ENCODE measurements around the gene OR56A3. TPM values are rescaled to one million over a fixed set of nuclear protein-coding genes. Genes with fewer than 3 reads are reported as not detected.

Gene OR56A3
- total and polyA plus RNA-seq, 2 experiments from 2014 or later, result not detected

GRCh38 chr11:5922749-5923426, 19.2 kb upstream of the OR56A3 start:
- H3K4me1 Mint-ChIP-seq, result no peaks in the 10 kb centered on the region
- H3K27me3 ChIP-seq (ENCODE audit: insufficient read depth), result no peaks in the 10 kb centered on the region
- peaks cover 27% of the 10 kb centered on the region for H3K9me3 Mint-ChIP-seq
- no peaks in the 10 kb centered on the region for H3K27me3 Mint-ChIP-seq (ENCODE audit: insufficient read depth, low read depth, poor library complexity)
- no peak overlapping the region for H3K4me2 ChIP-seq
- H3K27ac ChIP-seq (ENCODE audit: low read depth), result no peak overlapping the region
- no peaks in the 10 kb centered on the region; the same call in 1 of the 2 replicates for H3K9me2 ChIP-seq (ENCODE audit: insufficient read depth)
- ATAC-seq (no peak), DNase-seq (ENCODE audit: low spot score) (no peak)
- H3K4me3 ChIP-seq, result no peak overlapping the region
- no peak overlapping the region for H2AFZ ChIP-seq
- TF ChIP-seq POLR2AphosphoS5 (IDR thresholded peaks at IDR 0.05; ENCODE audit: low read depth) (no peak), JUNB (IDR thresholded peaks at IDR 0.05; ENCODE audit: unreplicated experiment) (no peak), CREB1 (CRISPR knock-in tag; IDR thresholded peaks at IDR 0.05; ENCODE audit: low read depth) (no peak), ZNF114 (CRISPR knock-in tag; IDR thresholded peaks at IDR 0.05) (no peak), CTCF (conservative IDR thresholded peaks at IDR 0.05; ENCODE audit: low read depth in 2 of 2) (no peak), ETS1 (IDR thresholded peaks at IDR 0.05) (no peak), EZH2 (IDR thresholded peaks at IDR 0.05; ENCODE audit: low read depth, unreplicated experiment) (no peak)
- TF ChIP-seq, protein P1, sequence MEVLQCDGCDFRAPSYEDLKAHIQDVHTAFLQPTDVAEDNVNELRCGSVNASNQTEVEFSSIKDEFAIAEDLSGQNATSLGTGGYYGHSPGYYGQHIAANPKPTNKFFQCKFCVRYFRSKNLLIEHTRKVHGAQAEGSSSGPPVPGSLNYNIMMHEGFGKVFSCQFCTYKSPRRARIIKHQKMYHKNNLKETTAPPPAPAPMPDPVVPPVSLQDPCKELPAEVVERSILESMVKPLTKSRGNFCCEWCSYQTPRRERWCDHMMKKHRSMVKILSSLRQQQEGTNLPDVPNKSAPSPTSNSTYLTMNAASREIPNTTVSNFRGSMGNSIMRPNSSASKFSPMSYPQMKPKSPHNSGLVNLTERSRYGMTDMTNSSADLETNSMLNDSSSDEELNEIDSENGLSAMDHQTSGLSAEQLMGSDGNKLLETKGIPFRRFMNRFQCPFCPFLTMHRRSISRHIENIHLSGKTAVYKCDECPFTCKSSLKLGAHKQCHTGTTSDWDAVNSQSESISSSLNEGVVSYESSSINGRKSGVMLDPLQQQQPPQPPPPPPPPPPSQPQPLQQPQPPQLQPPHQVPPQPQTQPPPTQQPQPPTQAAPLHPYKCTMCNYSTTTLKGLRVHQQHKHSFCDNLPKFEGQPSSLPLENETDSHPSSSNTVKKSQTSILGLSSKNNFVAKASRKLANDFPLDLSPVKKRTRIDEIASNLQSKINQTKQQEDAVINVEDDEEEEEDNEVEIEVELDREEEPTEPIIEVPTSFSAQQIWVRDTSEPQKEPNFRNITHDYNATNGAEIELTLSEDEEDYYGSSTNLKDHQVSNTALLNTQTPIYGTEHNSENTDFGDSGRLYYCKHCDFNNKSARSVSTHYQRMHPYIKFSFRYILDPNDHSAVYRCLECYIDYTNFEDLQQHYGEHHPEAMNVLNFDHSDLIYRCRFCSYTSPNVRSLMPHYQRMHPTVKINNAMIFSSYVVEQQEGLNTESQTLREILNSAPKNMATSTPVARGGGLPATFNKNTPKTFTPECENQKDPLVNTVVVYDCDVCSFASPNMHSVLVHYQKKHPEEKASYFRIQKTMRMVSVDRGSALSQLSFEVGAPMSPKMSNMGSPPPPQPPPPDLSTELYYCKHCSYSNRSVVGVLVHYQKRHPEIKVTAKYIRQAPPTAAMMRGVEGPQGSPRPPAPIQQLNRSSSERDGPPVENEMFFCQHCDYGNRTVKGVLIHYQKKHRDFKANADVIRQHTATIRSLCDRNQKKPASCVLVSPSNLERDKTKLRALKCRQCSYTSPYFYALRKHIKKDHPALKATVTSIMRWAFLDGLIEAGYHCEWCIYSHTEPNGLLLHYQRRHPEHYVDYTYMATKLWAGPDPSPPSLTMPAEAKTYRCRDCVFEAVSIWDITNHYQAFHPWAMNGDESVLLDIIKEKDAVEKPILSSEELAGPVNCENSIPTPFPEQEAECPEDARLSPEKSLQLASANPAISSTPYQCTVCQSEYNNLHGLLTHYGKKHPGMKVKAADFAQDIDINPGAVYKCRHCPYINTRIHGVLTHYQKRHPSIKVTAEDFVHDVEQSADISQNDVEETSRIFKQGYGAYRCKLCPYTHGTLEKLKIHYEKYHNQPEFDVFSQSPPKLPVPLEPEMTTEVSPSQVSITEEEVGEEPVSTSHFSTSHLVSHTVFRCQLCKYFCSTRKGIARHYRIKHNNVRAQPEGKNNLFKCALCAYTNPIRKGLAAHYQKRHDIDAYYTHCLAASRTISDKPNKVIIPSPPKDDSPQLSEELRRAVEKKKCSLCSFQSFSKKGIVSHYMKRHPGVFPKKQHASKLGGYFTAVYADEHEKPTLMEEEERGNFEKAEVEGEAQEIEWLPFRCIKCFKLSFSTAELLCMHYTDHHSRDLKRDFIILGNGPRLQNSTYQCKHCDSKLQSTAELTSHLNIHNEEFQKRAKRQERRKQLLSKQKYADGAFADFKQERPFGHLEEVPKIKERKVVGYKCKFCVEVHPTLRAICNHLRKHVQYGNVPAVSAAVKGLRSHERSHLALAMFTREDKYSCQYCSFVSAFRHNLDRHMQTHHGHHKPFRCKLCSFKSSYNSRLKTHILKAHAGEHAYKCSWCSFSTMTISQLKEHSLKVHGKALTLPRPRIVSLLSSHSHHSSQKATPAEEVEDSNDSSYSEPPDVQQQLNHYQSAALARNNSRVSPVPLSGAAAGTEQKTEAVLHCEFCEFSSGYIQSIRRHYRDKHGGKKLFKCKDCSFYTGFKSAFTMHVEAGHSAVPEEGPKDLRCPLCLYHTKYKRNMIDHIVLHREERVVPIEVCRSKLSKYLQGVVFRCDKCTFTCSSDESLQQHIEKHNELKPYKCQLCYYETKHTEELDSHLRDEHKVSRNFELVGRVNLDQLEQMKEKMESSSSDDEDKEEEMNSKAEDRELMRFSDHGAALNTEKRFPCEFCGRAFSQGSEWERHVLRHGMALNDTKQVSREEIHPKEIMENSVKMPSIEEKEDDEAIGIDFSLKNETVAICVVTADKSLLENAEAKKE (CRISPR knock-in tag; IDR thresholded peaks at IDR 0.05), result no peak
- no peak overlapping the region for H3K4me3 Mint-ChIP-seq
- H3K36me3 Mint-ChIP-seq (ENCODE audit: low read depth), result peaks cover 11% of the 10 kb centered on the region
- no peaks in the 10 kb centered on the region for H3K79me2 ChIP-seq (replicated peaks; ENCODE audit: insufficient read depth)
- H3K27ac Mint-ChIP-seq, result 0 out of 2 replicates have a peak overlapping the region, but pooled peaks have one; percentile 23
- H4K20me1 ChIP-seq (replicated peaks; ENCODE audit: insufficient read depth), result no peaks in the 10 kb centered on the region
- H3F3A ChIP-seq (replicated peaks; ENCODE audit: low read depth), result no peaks in the 10 kb centered on the region
- no peaks in the 10 kb centered on the region for H3K4me1 ChIP-seq (ENCODE audit: insufficient read depth)
- H3K36me3 ChIP-seq (ENCODE audit: insufficient read depth), result no peaks in the 10 kb centered on the region

All from GM23338 (cell line).